HL-60 (cell line): ENCODE measurements around the gene MMP23B.
"Not testable (repeated sequence)": the region's sequence is repeated elsewhere in the genome, so short reads cannot be mapped to it uniquely, and the experiment has no call there.

ENCODE experiments used
- GABPA ChIP-seq: IDR thresholded peaks from 2 replicates; pipeline ENCODE4 v1.6.1; 2012; ENCODE audit warnings: low read depth
- TF ChIP-seq, protein P1 (sequence below): IDR thresholded peaks from one replicate; pipeline ENCODE4 v1.5.1; 2011; ENCODE audit warnings: low read length, control low read depth, inconsistent platforms; ENCODE audit not compliant: insufficient read depth

- TF ChIP-seq, protein P1, sequence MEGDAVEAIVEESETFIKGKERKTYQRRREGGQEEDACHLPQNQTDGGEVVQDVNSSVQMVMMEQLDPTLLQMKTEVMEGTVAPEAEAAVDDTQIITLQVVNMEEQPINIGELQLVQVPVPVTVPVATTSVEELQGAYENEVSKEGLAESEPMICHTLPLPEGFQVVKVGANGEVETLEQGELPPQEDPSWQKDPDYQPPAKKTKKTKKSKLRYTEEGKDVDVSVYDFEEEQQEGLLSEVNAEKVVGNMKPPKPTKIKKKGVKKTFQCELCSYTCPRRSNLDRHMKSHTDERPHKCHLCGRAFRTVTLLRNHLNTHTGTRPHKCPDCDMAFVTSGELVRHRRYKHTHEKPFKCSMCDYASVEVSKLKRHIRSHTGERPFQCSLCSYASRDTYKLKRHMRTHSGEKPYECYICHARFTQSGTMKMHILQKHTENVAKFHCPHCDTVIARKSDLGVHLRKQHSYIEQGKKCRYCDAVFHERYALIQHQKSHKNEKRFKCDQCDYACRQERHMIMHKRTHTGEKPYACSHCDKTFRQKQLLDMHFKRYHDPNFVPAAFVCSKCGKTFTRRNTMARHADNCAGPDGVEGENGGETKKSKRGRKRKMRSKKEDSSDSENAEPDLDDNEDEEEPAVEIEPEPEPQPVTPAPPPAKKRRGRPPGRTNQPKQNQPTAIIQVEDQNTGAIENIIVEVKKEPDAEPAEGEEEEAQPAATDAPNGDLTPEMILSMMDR = not testable (repeated sequence)
- TF ChIP-seq GABPA = not testable (repeated sequence)
Observed at GRCh38 chr1:1674806-1675205, 42.8 kb downstream of the MMP23B start.
